ENCODE data around the gene MIB2. TPM values are rescaled to one million over a fixed set of nuclear protein-coding genes. Genes with fewer than 3 reads are reported as not detected.

MIB2 gene
- total RNA-seq, 1 experiment from 2014 or later: 74.5 TPM

DNA sequence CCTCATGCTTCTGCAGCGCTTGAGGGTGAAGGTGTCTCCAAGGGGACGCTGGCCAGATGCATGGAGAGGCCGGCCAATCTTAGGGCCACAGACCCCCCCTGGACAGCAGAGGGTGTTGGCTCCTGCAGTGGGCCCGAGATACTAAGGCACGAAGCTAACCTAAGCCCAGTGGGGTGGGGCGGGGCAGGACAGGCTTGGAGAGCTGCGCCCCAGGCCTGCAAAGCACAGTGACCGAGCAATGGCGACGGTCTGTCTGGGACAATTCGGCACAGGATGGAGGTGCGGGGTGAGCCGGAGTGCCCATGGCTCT lies 16.6 kb upstream of the MIB2 start:
- DNase-seq (ENCODE audit: low read depth, low spot score): no peak
- H3K4me3 ChIP-seq (ENCODE audit: low read depth in 2 of 2, low read length in 2 of 2): no peak overlapping the region
- ChIA-PET CTCF (no interaction called here), POLR2A (no interaction called here)
- H3K27me3 ChIP-seq (ENCODE audit: control insufficient read depth, insufficient read depth, low read length): no peaks in the 10 kb centered on the region
- no peak overlapping the region for H3K27ac ChIP-seq (ENCODE audit: low read length)
- no peaks in the 10 kb centered on the region for H3K9me3 ChIP-seq (ENCODE audit: control insufficient read depth, insufficient read depth, low read depth, low read length)
- in situ Hi-C loops (cut with HindIII; ENCODE audit: low pct_unique_long_range_greater_than_20kb, low sequenced_read_pairs): no loop called here
- intact Hi-C loops (cut with micrococcal nuclease; ENCODE audit: unreplicated experiment): no loop called here
- peaks cover 10% of the 10 kb centered on the region for H3K4me1 ChIP-seq (ENCODE audit: control insufficient read depth, insufficient read depth, low read length)
- TF ChIP-seq SIN3A (IDR thresholded peaks at IDR 0.05; ENCODE audit: borderline replicate concordance, insufficient read depth, low read depth, low read length): no peak
- TF ChIP-seq, protein P1, sequence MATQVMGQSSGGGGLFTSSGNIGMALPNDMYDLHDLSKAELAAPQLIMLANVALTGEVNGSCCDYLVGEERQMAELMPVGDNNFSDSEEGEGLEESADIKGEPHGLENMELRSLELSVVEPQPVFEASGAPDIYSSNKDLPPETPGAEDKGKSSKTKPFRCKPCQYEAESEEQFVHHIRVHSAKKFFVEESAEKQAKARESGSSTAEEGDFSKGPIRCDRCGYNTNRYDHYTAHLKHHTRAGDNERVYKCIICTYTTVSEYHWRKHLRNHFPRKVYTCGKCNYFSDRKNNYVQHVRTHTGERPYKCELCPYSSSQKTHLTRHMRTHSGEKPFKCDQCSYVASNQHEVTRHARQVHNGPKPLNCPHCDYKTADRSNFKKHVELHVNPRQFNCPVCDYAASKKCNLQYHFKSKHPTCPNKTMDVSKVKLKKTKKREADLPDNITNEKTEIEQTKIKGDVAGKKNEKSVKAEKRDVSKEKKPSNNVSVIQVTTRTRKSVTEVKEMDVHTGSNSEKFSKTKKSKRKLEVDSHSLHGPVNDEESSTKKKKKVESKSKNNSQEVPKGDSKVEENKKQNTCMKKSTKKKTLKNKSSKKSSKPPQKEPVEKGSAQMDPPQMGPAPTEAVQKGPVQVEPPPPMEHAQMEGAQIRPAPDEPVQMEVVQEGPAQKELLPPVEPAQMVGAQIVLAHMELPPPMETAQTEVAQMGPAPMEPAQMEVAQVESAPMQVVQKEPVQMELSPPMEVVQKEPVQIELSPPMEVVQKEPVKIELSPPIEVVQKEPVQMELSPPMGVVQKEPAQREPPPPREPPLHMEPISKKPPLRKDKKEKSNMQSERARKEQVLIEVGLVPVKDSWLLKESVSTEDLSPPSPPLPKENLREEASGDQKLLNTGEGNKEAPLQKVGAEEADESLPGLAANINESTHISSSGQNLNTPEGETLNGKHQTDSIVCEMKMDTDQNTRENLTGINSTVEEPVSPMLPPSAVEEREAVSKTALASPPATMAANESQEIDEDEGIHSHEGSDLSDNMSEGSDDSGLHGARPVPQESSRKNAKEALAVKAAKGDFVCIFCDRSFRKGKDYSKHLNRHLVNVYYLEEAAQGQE (IDR thresholded peaks at IDR 0.05; ENCODE audit: insufficient read depth in 1 of 2, low read depth in 2 of 2, low read length in 1 of 2): no peak
- no peak for TF ChIP-seq POLR2AphosphoS5 (IDR thresholded peaks at IDR 0.05; ENCODE audit: low read depth, low read length)
- TF ChIP-seq, protein P2, sequence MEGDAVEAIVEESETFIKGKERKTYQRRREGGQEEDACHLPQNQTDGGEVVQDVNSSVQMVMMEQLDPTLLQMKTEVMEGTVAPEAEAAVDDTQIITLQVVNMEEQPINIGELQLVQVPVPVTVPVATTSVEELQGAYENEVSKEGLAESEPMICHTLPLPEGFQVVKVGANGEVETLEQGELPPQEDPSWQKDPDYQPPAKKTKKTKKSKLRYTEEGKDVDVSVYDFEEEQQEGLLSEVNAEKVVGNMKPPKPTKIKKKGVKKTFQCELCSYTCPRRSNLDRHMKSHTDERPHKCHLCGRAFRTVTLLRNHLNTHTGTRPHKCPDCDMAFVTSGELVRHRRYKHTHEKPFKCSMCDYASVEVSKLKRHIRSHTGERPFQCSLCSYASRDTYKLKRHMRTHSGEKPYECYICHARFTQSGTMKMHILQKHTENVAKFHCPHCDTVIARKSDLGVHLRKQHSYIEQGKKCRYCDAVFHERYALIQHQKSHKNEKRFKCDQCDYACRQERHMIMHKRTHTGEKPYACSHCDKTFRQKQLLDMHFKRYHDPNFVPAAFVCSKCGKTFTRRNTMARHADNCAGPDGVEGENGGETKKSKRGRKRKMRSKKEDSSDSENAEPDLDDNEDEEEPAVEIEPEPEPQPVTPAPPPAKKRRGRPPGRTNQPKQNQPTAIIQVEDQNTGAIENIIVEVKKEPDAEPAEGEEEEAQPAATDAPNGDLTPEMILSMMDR (IDR thresholded peaks at IDR 0.05): no peak
- no peak for TF ChIP-seq TCF7L2 (IDR thresholded peaks at IDR 0.05; ENCODE audit: low read depth, low read length)
- no peaks in the 10 kb centered on the region for H3K36me3 ChIP-seq (ENCODE audit: control insufficient read depth, insufficient read depth, low read length)
- no peak for ATAC-seq
- BruUV-seq (replicated peaks): no TSS peak

DNA sequence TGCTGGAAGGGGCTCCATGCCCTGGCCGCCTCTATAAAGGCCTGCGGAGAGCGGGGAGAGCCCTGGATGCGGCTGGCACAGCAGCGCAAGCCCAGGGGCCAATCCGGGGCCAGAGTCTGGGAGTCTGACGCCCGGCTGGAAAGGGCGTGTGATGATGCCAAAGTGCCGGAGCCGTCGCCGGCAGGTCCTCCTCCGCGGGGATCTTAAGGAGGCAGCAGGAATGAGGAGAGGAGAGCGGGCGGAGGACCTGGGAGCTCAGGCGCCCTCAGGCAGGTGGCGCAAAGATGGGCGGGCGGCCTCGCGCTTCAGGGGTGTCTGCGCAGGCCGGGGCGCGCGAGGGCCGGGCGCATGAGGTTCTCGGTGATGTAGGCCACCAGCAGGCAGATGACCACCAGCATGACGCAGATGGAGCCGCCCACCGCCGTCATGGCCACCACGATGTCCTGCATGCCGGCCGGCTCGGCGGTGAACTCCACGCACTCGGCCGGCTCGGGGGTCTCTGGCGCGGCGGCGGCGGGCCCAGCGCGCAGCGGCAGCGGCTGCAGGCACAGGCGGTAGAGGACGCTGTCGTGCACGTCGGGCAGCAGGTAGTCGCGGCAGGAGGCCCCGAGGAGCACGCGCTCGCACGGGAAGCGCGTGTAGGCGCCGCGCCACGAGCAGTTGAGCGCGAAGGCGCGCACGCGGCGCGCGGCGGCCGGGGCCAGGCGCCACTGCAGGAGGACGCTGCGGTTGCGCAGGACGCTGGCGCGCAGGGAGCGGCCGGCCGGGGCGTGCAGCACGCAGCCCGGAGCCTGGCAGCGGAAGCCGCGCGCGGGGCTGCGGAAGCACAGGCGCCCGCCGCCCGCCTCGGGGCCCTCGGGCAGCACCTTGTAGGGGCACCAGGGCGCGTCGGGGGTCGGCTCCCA lies 16.0 kb upstream of the MIB2 start:
- ATAC-seq: peak; percentile 59
- CTCF ChIA-PET: no interaction called here
- Histone ChIP-seq H3K4me1 (ENCODE audit: control insufficient read depth, insufficient read depth, low read length) (peaks cover 10% of the 10 kb centered on the region), H3K4me3 (ENCODE audit: low read depth in 2 of 2, low read length in 2 of 2) (peak overlapping the region in 1 of 2 experiments; percentile 31; a peak in 2 of 4 replicates), H3K36me3 (ENCODE audit: control insufficient read depth, insufficient read depth, low read length) (no peaks in the 10 kb centered on the region), H3K9me3 (ENCODE audit: control insufficient read depth, insufficient read depth, low read depth, low read length) (no peaks in the 10 kb centered on the region), H3K27ac (ENCODE audit: low read length) (no peak overlapping the region), H3K27me3 (ENCODE audit: control insufficient read depth, insufficient read depth, low read length) (no peaks in the 10 kb centered on the region)
- no peak for DNase-seq (ENCODE audit: low read depth, low spot score)
- BruUV-seq (replicated peaks): no TSS peak
- TF ChIP-seq, protein P2 (IDR thresholded peaks at IDR 0.05): no peak; the same call in 1 of the 2 replicates
- TF ChIP-seq, protein P1 (IDR thresholded peaks at IDR 0.05; ENCODE audit: insufficient read depth in 1 of 2, low read depth in 2 of 2, low read length in 1 of 2): no peak
- TF ChIP-seq SIN3A (IDR thresholded peaks at IDR 0.05; ENCODE audit: borderline replicate concordance, insufficient read depth, low read depth, low read length): no peak
- no peak for TF ChIP-seq TCF7L2 (IDR thresholded peaks at IDR 0.05; ENCODE audit: low read depth, low read length)
- no peak for TF ChIP-seq POLR2AphosphoS5 (IDR thresholded peaks at IDR 0.05; ENCODE audit: low read depth, low read length)
- in situ Hi-C loops (cut with HindIII; ENCODE audit: low pct_unique_long_range_greater_than_20kb, low sequenced_read_pairs): no loop called here
- POLR2A ChIA-PET: no interaction called here
- intact Hi-C loops (cut with micrococcal nuclease; ENCODE audit: unreplicated experiment): no loop called here
